ENCODE results near the gene TRPM3. TPM values are rescaled to one million over a fixed set of nuclear protein-coding genes. Genes with fewer than 3 reads are reported as not detected.

TRPM3 gene
- total RNA-seq, 6 experiments from 2014 or later: 0.02 TPM; not detected in 5

- no peak for DNase-seq
- Mint-ChIP-seq H3K27ac (no peak overlapping the region), H3K27me3 (ENCODE audit: insufficient read depth) (peaks cover 9% of the 10 kb centered on the region), H3K4me3 (peak overlapping the region; percentile 23; the same call in 1 of the 2 replicates), H3K9me3 (no peaks in the 10 kb centered on the region), H3K4me1 (ENCODE audit: low read depth) (no peaks in the 10 kb centered on the region), H3K36me3 (ENCODE audit: low read depth) (no peaks in the 10 kb centered on the region)
- TF ChIP-seq, protein P1, sequence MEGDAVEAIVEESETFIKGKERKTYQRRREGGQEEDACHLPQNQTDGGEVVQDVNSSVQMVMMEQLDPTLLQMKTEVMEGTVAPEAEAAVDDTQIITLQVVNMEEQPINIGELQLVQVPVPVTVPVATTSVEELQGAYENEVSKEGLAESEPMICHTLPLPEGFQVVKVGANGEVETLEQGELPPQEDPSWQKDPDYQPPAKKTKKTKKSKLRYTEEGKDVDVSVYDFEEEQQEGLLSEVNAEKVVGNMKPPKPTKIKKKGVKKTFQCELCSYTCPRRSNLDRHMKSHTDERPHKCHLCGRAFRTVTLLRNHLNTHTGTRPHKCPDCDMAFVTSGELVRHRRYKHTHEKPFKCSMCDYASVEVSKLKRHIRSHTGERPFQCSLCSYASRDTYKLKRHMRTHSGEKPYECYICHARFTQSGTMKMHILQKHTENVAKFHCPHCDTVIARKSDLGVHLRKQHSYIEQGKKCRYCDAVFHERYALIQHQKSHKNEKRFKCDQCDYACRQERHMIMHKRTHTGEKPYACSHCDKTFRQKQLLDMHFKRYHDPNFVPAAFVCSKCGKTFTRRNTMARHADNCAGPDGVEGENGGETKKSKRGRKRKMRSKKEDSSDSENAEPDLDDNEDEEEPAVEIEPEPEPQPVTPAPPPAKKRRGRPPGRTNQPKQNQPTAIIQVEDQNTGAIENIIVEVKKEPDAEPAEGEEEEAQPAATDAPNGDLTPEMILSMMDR (IDR thresholded peaks at IDR 0.05): no peak
These were observed 252.5 kb downstream of the TRPM3 start for GRCh38 chr9:70868661-70869652.

DNA sequence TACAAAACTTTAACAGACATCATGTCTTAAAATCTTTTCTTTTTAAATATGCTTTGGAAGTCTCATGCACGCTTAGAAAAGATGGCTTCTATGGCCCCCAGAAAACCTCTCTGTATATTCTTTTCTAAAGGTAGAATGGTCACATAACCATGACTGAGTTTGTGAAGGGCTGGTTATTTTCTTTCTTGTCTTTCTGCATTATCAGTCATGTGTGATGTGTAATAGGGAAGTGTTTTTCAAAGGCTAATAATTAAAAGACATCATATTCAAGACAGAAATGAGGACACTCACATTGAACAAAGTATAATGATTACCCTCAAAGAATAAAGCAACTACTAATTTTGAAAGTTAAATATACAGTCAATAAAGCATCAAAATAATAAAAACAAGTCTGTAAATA, 253.4 kb downstream of the TRPM3 start:
- H3K27ac Mint-ChIP-seq: no peak overlapping the region
- TF ChIP-seq, protein P1 (IDR thresholded peaks at IDR 0.05): no peak
- no peak overlapping the region for H3K4me3 Mint-ChIP-seq
- peaks cover 8% of the 10 kb centered on the region for H3K27me3 Mint-ChIP-seq (ENCODE audit: insufficient read depth)
- H3K4me1 Mint-ChIP-seq (ENCODE audit: low read depth): no peaks in the 10 kb centered on the region
- no peak for DNase-seq
- H3K36me3 Mint-ChIP-seq (ENCODE audit: low read depth): no peaks in the 10 kb centered on the region
- H3K9me3 Mint-ChIP-seq: no peaks in the 10 kb centered on the region

DNA sequence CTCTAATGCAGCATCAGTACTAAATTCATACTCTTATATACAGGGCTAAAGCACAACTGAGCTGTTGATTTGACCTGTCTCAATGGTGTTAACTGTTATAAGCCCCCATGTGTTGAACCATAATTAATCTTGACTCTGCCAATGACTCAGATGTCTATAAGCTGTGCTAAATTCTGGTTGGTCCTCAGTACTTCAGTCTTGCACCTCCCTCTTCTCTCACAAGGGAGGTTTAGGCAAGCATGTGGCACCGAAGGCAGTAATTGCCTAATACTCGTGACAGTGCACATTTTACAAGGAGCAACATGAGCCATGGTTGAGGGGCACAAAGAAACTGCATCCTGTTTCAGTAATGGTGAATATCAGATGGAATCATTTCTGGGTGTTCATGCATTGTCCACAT, 255.9 kb downstream of the TRPM3 start:
- Mint-ChIP-seq H3K9me3 (no peaks in the 10 kb centered on the region), H3K27me3 (ENCODE audit: insufficient read depth) (peaks cover 7% of the 10 kb centered on the region), H3K4me1 (ENCODE audit: low read depth) (no peaks in the 10 kb centered on the region), H3K36me3 (ENCODE audit: low read depth) (no peaks in the 10 kb centered on the region), H3K27ac (no peak overlapping the region), H3K4me3 (no peak overlapping the region)
- DNase-seq: no peak
- TF ChIP-seq, protein P1 (IDR thresholded peaks at IDR 0.05): no peak

DNA sequence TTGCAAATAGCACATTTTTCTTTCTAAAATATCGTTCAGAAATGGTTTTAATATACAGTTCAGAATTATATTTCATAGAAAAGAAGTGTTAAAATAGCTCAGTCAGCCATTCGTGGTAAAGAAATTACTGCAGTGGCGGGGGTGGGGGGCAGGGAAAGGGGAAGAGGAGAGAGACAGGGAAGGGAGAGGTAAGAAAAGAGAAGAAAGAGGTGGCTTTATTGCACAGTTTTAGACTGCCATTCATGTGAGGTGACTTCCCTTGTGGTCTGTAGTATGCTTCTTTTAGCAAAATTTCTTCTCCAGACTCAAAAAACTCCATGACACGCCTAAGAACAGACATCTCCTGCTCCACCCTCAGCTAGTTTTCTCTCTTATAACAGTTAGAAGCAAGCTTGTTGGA, 259.6 kb downstream of the TRPM3 start:
- no peaks in the 10 kb centered on the region for H3K36me3 Mint-ChIP-seq (ENCODE audit: low read depth)

GRCh38 chr9:70861376-70861775, 260.0 kb downstream of the TRPM3 start:
- Mint-ChIP-seq H3K4me1 (ENCODE audit: low read depth) (no peaks in the 10 kb centered on the region), H3K4me3 (no peak overlapping the region), H3K27me3 (ENCODE audit: insufficient read depth) (peaks cover 5% of the 10 kb centered on the region; the same call in 1 of the 2 replicates), H3K27ac (no peak overlapping the region), H3K36me3 (ENCODE audit: low read depth) (no peaks in the 10 kb centered on the region), H3K9me3 (no peaks in the 10 kb centered on the region)
- no peak for DNase-seq
- TF ChIP-seq, protein P1 (IDR thresholded peaks at IDR 0.05): no peak

More for the DNA sequence above, 259.6 kb downstream of the TRPM3 start:
- Mint-ChIP-seq H3K27ac (no peak overlapping the region), H3K4me3 (no peak overlapping the region), H3K4me1 (ENCODE audit: low read depth) (no peaks in the 10 kb centered on the region), H3K9me3 (no peaks in the 10 kb centered on the region), H3K27me3 (ENCODE audit: insufficient read depth) (peaks cover 5% of the 10 kb centered on the region; the same call in 1 of the 2 replicates)
- no peak for DNase-seq
- TF ChIP-seq, protein P1 (IDR thresholded peaks at IDR 0.05): no peak

Data from HFFc6 (cell line).